VCaP (cell line): ENCODE results near the gene RNF157.

Source experiments
- H3K27ac ChIP-seq: fragments of 450-650 bp; 2 replicates; pipeline ENCODE4 v1.5.1; 2017
- CTCF ChIP-seq: fragments of 450-650 bp; conservative IDR thresholded peaks from 2 replicates; pipeline ENCODE4 v1.5.1; 2017; ENCODE audit warnings: mild to moderate bottlenecking, moderate library complexity

The RNF157 gene

GRCh38 chr17:76104140-76104895, 136.0 kb downstream of the RNF157 start:
- no peak for TF ChIP-seq CTCF
- H3K27ac ChIP-seq, result peak overlapping the region; percentile 87

- TF ChIP-seq CTCF, result no peak
- H3K27ac ChIP-seq, result peak within 1 kb of the TSS; percentile 87
These were observed 136.8 kb downstream of the RNF157 start, which contains the start of gene EXOC7 for GRCh38 chr17:76103274-76104139. Gene EXOC7 (minus strand): TSS chr17:76103787. CDS start chr17:76103692, 95 bp downstream.

GRCh38 chr17:76102944-76103273, 137.4 kb downstream of the RNF157 start:
- H3K27ac ChIP-seq, result peak overlapping the region; percentile 87
- TF ChIP-seq CTCF, result no peak

- H3K27ac ChIP-seq, result no peak overlapping the region
- no peak for TF ChIP-seq CTCF
These were observed 142.5 kb downstream of the RNF157 start for GRCh38 chr17:76097716-76098295.

GRCh38 chr17:76095943-76096342, 144.3 kb downstream of the RNF157 start:
- H3K27ac ChIP-seq, result no peak overlapping the region
- no peak for TF ChIP-seq CTCF

GRCh38 chr17:76094046-76094445, 146.2 kb downstream of the RNF157 start:
- H3K27ac ChIP-seq, result no peak overlapping the region

More at GRCh38 chr17:76094046-76094445, 146.2 kb downstream of the RNF157 start:
- no peak for TF ChIP-seq CTCF
